Right hindlimb (tissue), 1 donor: ENCODE data around the gene CASP10.

Experiments used
- DNase-seq: peaks from one replicate; pipeline ENCODE4 v3.0.0-alpha.2; 2018

Gene CASP10

DNA sequence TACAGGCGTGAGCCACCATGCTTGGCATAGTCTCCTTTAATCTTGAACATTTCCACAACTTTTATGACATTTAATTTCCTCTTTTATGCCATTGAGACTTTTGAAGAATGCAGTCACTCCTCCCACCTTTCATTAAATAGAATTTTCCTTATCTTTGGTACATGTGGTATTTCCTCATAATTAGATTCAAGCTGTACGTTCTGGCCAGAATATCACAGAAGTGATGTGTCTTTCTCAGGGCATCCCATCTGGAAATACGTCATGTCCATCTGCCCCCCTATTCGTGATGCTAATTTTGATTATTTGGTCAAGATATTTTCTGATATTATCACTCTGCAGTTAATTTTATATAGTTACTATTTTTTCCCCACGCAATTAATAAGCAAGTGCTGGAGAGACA is 16.9 kb downstream of the CASP10 start:
- no peak for DNase-seq

DNA sequence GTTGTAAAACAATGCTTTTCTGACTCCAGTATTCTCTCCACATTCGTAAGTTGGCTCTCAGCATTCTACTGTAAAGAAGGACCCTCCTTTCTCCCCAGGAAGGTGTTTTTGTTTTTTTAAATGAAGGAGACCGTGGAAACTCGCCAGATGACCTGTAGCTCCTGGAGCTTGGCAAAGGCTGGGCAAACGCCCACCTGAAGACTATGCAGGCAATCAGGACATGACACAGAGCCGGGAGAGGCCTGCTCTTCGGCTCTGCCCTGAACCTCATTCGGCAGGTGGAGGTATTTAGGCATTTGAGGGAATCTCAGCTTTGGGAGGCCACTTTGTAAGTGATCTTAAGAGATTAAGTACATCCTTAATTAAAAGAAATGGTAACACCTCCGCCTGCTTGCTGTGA is 17.4 kb downstream of the CASP10 start:
- no peak for DNase-seq

DNA sequence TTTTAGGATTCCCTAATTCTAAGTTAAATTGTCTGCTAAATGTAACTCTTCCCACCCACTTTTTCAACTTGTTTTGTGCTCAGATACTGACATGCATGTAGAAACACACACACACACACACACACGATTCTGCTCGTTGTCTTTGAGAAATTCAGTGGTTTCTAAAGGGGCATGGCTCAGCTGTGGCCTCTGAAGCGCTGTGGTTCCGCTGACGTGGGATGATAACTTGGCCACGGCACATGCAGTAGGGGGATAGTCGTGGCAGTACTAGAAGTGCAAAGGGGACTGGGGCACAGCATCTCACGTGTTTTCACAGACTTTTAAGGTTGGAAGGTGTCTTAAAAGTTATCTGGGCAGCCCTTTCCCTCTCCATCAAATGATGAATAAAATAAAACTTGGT is 18.4 kb downstream of the CASP10 start:
- no peak for DNase-seq

DNA sequence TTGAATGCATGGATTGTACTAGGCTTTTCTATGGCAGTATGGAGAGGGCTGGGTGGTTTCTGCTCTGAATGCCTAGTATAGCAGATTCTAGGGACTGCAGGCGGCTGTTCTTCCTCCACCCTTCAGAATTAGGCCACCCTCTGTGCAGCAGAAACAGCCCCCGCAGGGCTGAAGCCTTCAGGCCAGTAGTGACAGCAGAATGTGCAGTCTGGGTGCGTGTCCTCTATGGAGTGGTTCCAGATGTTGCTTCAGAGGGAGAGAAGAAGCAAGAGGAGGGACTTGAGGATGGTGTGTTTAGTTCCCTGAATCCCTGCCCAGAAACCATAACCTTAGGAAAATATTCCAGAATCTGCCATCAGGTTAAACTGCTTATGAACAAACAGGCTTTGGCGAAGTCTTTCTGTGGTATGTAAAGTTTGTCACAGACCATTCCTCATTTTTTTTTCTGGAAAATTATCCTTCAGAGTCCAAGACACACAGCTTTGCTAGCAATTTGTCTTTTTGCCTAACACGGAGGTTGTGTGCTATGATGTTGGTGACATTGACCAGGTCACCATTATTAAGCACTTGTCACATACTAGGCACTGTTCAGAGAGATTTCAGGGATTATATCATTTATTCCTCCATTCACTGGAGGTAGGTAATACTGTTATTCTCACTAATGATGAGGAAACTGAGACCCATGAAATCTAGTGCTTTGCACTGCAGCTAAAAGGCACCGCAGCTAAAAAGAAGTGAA is 21.1 kb downstream of the CASP10 start:
- no peak for DNase-seq

DNA sequence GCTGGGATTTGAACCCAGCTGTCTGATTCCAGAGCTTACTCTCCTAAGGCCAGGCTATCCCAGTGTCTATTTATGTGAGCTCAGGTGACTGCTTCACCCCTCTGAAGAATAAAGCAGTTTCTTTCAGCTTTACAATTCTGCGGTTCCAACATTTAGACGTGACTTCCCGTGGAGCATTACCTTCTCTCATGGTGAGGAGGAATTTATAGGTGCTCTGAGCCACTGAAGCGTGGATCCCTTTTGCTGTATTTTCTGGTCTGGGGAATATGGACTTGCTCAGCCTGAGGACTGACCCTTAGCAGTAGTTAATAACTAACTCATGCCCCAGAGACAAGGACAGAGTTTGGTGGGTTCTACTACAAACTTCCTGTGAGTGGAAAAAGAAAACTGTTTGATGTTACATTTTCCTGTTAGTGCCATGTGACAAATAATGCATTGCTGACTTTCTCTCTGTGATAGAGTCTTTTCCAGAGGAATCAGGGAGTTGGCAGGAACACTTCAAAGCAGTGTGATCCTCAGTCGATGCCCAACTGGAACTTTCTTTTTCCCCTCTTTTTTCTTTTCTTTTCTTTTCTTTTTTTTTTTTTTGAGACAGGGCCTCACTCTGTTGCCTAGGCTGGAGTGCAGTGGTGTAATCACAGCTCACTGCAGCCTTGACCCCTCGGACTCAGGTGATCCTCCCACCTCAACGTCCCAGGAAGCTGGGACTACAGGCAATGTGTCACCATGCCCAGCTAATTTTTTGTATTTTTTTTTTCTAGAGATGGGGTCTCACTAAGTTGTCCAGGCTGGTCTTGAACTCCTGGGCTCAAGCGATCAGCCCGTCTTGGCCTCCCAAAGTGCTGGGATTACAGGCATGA is 21.9 kb downstream of the CASP10 start:
- DNase-seq = no peak

DNA sequence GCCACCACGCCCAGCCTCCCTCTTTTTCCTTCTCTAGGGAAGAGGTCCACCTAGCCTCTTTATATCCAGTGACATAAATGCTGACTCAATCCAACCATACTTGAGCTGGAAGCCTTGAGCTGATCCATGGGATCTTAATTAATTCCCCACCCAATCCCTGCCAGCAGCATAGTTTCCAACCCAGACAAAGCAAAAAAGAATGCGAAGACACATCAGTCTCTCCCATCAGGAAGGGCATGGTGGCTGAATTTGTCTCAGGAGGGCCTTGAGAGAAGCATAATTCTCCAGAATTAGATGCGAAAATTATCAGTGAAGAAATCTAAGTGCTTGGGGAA is 22.5 kb downstream of the CASP10 start:
- no peak for DNase-seq

DNA sequence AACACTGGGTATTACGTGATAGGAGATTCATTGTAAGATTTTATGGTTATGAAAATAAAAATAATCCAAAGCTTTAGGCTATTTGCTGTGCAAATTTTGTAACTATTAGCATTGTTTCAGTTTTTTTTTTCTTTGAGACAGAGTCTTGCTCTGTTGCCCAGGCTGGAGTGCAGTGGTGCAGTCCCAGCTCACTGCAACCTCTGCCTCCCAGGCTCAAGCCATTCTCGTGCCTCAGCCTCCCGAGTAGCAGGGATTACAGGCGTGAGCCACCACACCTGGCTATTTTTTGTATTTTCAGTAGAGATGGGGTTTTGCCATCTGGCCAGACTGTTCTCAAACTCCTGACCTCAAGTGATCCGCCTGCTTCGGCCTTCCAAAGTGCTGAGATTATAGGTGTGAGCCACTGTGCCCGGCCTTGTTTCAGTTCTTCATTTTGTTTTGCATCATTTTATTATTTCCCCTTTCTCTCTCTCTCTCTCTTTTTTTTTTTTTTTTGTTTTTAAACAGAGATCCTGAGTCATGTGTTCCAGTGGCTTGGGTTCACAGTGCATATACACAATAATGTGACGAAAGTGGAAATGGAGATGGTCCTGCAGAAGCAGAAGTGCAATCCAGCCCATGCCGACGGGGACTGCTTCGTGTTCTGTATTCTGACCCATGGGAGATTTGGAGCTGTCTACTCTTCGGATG is 25.8 kb downstream of the CASP10 start:
- DNase-seq = no peak

DNA sequence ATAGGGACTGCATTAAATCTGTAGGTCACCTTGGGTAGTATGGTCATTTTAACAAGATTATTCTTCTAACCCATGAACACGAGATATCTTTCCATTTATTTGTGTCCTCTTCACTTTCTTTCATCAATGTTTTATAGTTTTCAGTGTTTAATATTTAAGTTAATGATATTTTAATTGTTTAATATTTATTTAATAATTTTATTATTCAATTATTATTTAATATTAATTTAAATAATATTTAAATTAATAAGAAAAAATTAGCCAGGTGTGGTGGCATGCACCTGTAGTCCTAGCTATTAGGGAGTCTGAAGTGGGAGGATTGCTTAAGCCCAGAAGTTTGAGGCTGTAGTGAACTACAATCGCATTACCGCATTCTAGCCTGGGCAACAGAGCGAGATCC is 33.0 kb downstream of the CASP10 start:
- no peak for DNase-seq

DNA sequence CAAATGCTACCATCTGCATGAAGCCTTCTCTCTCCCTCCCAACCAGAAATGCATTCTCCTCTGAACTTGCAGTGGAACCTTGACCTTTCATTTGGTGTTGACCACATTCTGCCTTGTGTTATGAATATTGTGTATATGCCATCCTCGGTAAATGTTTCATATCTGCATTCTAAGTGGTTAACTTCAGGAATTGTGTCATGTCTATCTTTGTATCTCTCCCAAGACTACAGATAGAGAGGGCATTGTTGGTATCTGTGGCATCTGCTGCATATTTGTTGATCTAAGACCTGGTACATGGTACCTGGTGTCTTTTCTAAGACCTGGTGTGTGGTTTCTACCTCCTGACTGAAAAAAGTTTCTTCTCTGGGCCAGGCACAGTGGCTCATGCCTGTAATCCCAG is 34.0 kb downstream of the CASP10 start:
- DNase-seq = no peak

DNA sequence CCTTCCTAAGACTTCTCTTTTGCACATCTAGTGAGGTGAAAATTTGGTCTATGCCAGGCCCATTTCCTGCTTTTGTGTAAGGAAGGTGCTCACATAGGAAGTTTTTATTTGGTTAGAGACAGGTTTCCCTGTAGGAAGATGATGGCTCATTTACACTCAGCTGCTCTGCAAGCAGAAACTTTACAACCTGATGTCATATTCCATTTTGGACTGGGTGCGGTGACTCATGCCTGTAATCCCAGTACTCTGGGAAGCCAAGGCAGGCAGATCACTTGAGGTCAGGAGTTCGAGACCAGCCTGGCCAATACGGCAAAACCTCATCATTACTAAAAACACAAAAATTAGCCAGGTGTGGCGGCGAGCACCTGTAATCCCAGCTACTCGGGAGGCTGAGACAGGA is 35.8 kb downstream of the CASP10 start:
- no peak for DNase-seq

DNA sequence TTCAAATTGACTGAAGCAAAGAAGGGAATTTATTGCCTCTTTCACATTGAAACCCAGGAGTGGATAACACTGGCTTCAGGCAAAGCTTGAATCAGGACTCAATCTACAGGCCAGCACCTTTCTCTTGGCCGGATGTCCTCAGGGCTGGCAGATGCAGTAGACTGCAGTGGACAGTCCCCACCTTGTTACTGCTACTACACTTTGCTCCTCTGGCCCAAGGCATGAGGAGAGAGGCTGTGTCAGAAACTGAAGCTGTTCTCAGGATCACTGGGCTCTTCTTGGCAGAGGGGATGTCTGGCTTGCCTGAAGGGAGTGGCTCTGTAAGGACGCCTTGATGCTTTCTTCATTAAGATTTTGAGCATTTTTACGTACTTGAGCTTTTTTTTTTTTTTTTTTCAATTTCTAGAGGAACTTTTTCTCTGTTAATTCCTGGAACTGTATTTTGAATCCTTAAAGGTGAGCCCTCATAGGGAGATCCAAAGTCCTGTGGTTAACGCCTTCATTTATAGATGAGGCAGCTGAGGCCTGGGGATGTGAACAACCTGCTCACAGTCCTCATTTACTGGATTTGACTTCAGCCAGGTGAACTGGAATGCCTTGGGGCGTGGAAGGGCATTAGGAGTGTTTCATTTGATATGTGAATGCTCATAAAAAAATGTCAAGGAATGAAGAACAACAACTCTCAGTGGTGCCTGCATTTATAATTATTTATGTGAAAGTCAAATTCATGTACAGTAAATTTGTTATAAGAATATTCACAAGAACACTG is 36.6 kb downstream of the CASP10 start:
- no peak for DNase-seq

DNA sequence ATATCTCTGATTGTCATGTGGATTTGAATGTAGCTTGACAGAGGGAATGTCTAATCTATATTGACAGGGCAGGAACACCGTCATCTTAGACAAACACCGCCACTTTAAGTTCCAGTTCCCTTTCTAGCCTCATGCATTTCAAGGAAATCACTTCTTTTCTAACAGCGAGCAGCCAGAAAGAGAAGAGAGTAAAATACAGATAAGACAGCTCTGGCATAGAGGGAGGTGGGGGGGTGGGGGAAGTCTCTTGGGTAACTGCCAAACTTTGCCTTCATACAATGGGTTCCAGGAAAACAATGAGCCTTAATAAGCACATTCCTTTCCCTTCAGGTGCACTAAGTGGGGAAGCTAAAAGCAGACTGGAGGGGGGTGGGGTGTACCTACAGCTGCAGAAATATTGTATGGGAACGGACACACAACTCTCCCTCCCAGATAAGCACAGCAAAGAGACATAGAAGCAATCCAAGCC is 37.2 kb downstream of the CASP10 start:
- DNase-seq = no peak

DNA sequence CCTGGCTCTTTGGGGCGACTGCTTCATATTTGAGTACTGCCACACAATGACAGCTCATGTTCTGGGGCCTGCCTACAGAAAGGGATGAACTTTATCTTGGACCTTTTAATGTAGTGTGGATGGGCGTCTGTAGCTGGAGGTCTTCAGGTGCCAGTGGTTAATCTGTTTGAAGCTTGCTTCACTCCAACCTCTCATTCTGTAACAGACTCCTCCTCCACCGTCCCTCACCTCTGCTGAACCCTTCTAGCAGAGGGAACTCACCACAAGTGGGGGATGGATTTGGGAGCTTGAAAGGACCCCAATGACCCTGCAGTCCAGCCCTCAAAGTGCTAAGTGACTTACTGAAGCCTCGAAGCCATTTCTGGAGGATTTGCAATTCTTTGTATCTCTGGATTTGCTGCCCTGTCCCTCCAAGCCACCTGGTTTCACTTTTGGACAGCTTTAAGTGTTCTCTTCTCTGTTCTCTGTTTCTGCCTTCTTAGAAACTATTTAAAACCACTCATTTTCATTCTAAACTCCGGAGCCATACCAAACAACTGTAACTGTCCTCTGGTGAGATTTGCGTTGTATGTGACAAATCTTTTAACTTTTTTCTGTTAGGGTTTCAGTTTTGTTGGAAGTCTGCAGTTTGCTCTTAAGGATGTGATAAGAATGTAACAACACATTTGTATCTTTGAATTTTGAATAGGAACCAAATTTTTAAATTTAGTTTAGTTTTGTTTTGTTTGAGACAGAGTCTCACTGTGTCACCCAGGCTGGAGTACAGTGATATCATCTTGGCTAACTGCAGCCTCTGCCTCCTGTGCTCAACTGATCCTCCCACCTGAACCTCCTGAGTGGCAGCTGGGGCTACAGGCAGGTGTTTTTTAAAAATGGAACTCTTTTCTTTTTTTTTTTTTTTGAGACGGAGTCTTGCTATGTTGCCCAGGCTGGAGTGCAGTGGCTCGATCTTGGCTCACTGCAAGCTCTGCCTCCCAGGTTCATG is 40.4 kb downstream of the CASP10 start:
- DNase-seq = no peak

DNA sequence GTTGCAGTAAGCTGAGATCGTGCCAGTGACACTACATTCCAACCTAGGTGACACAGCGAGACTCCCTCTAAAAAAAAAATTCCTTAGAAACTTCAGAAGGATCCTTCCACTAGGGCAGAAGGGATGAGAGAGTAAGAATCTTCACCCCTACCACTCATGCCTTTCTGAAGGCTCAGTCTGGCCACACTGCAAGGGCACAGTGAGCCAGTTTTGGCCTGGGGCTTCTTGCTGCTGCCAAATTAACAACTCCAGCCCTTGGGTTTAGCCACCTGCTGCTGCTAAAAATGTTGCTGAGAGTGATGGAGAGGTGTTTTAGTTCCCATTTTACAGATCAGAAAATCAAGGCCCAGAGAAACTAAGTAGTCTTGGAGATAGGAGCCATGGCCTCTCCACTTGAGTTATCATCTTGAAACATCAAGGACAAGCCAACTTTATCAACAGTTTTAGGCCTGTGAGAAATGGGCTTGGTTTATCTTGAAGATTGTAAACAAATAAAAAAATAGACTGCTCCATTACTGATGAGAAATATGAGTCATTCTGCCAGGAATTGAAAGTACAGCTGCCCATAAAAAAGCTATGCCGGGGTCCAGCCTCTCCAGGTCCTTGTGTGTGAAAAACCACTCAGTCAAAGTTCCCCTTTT is 45.5 kb downstream of the CASP10 start:
- DNase-seq = no peak

DNA sequence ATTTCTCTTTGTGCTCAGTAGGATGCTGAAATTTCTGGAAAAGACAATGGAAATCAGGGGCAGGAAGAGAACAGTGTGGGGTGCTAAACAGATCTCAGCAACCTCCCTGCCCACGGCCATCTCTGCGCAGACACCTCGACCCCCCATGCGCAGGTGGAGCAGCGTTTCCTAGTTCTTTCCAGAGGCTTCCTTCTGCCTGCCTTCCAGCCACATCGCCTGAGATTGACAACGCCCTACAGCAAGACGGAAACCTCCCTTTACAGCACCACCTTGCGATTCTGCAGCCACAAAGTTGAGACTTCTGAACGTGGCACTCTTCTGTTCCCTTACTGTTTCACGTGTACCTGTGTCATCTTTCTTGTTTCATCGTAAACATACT is 46.0 kb downstream of the CASP10 start:
- DNase-seq = no peak

DNA sequence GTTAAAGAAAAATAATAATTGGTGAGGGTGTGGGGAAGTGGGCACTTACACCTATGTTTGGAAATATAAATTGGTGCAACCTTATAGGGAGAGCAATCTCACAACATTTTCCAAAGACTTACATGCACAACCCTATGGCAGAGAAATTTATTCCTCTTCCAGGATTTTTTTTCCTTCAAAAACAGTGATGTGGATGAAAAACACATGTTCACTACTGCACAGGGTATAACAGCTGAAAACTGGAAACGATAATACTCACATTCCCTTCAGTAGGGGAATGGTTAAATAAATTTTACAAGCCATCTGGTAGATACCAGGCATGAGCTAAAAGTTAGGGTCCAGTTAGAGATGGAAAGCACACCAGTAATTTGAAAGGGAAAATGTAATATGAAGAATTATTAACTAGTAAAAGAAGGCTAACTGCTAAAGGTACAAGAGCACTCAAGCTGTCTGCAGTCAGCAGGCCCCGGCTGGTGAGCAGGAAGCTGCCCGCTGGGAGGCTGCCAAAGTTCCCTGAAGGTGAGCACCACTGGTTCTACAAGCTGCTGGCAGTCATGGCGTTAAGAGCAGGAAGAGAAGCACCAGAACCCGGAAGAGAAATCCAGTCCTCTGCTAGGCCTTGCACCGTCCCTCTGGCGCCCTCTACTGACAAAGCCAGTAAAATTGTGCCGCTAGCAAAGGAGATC is 49.0 kb downstream of the CASP10 start:
- DNase-seq = peak; percentile 82

DNA sequence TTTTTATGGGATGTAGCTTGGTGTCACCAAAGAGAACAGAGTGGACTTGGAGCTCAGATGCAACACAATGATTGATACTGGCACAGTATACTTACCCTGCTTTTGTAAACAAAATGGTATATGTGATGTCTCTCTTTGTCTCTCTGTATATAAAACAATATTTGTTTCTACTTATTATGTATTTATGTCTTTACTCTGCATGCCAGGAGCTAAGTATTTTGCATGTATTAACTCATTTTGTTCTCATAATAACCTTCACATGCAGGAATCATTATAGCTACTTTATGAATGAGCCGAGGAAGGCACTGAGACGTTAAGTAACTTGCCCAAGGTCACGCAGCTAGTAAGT is 49.5 kb downstream of the CASP10 start:
- DNase-seq = no peak

DNA sequence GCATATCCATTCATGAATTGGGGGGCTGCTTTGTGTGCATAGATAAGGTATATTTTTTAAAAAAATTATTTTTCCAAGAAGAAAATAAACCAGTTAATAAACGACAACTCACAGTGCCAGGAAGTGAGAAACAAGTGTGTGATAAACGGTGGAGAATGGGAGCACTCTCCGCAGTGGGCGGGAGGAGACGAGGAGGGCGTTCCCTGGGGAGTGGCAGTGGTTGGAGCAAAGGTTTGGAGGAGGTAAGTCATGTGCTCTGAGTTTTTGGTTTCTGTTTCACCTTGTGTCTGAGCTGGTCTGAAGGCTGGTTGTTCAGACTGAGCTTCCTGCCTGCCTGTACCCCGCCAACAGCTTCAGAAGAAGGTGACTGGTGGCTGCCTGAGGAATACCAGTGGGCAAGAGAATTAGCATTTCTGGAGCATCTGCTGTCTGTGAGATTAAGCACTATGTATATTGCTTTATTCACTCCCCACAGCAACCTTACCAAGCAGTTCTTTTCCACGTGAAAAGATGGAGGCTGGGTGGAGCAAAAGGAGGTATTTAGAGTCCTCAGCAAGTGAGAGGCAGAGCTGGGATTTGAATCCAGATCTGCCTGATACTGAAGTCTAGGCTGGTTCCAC is 50.4 kb downstream of the CASP10 start:
- DNase-seq = no peak

DNA sequence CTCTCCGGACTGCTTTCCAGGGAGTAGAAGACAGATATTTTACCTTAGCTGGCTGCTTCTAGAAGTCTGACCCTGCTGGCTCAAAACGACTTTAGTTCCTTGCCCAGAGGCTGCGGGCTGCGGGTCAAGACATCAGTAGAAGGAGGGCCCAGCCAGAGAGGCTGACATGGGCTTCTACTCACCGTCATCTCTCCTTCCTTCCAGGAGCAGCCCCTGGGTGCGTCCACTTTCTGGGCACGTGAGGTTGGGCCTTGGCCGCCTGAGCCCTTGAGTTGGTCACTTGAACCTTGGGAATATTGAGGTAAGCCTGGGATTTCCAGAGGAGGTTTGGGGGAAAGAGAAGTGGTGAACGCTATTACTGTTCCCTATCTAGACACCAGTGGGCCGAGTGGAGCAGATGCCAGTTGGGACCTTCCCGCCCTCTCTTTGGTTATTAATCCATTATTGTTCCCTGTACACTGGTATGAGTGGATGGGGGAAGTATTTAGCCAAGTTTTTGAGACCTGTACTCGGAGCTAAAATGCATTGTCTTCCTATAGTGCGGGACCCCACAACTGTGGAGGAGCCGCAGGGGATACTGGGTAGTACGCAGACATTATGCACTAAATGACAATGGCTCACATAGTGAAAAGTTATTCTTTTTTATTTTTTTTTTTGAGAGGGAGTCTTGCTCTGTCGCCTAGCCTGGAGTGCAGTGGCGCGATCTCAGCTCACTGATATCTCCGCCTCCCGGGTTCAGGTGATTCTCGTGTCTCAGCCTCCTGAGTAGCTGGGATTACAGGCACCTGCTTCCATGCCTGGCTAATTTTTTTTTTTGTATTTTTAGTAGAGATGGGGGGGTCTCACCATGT is 51.1 kb downstream of the CASP10 start:
- no peak for DNase-seq
